Gastrocnemius medialis (tissue), 4 donors: ENCODE results near the gene ZFYVE16.

Source experiments
- CTCF ChIP-seq, 5 experiments: fragments of 450-650 bp in 3 of 5; fragments of 200-600 bp in 2 of 5; sonication (generic) in 2 of 5; IDR thresholded peaks in 4 of 5; conservative IDR thresholded peaks in 1 of 5; 1 replicate in 4 of 5; 2 replicates in 1 of 5; pipeline ENCODE4 v1.5.1; 2016 to 2019; ENCODE audit warnings: antibody characterized with exemption in 5 of 5, mild to moderate bottlenecking in 3 of 5, moderate library complexity in 3 of 5
- POLR2A ChIP-seq, 2 donors: fragments of 450-650 bp; IDR thresholded peaks; one replicate each; pipeline ENCODE4 v1.6.1; 2017; ENCODE audit warnings: antibody characterized with exemption in 2 of 2, mild to moderate bottlenecking in 2 of 2, moderate library complexity in 2 of 2

- TF ChIP-seq CTCF (IDR thresholded peaks at IDR 0.05 in 4 of 5, conservative IDR thresholded peaks at IDR 0.05 in 1 of 5) (no peak), POLR2A (IDR thresholded peaks at IDR 0.05) (no peak)
Observed at GRCh38 chr5:80508844-80509243, 101.0 kb downstream of the ZFYVE16 start.
